Neural cell (in vitro differentiated cells): Measurements from ENCODE around the gene TNFAIP8.

Experiments
- CTCF ChIP-seq: fragments of 450-650 bp; IDR thresholded peaks from 2 replicates; pipeline ENCODE4 v1.5.1; 2014; ENCODE audit warnings: antibody characterized with exemption, mild to moderate bottlenecking, moderate library complexity; ENCODE audit not compliant: poor library complexity, severe bottlenecking
- EP300 ChIP-seq: fragments of 450-650 bp; conservative IDR thresholded peaks from 2 replicates; pipeline ENCODE4 v1.6.1; 2014; ENCODE audit warnings: antibody characterized with exemption, mild to moderate bottlenecking, moderate library complexity; ENCODE audit not compliant: poor library complexity, severe bottlenecking
- EZH2 ChIP-seq: fragments of 200-600, 300-800 bp; shearing (Covaris generic), sonication (generic); IDR thresholded peaks from 2 replicates; pipeline ENCODE4 v1.6.1; 2014; ENCODE audit warnings: antibody characterized with exemption, low read length, borderline replicate concordance, mild to moderate bottlenecking; ENCODE audit not compliant: insufficient read depth, poor library complexity, severe bottlenecking
- MXI1 ChIP-seq: fragments of 450-650 bp; conservative IDR thresholded peaks from 2 replicates; pipeline ENCODE4 v1.6.1; 2014; ENCODE audit warnings: antibody characterized with exemption, mild to moderate bottlenecking; ENCODE audit not compliant: poor library complexity, severe bottlenecking
- POLR2AphosphoS5 ChIP-seq: IDR thresholded peaks from 2 replicates; pipeline ENCODE4 v1.6.1; 2012
- RAD21 ChIP-seq: fragments of 450-650 bp; conservative IDR thresholded peaks from 2 replicates; pipeline ENCODE4 v1.6.1; 2014; ENCODE audit warnings: antibody characterized with exemption, mild to moderate bottlenecking, moderate library complexity
- REST ChIP-seq: IDR thresholded peaks from 2 replicates; pipeline ENCODE4 v1.6.1; 2012; ENCODE audit warnings: borderline replicate concordance
- SMC3 ChIP-seq: fragments of 450-650 bp; conservative IDR thresholded peaks from 2 replicates; pipeline ENCODE4 v1.6.1; 2014; ENCODE audit warnings: antibody characterized with exemption, mild to moderate bottlenecking, moderate library complexity; ENCODE audit not compliant: poor library complexity
- TAF1 ChIP-seq: IDR thresholded peaks from 2 replicates; pipeline ENCODE4 v1.6.1; 2012; ENCODE audit warnings: low read depth

DNA sequence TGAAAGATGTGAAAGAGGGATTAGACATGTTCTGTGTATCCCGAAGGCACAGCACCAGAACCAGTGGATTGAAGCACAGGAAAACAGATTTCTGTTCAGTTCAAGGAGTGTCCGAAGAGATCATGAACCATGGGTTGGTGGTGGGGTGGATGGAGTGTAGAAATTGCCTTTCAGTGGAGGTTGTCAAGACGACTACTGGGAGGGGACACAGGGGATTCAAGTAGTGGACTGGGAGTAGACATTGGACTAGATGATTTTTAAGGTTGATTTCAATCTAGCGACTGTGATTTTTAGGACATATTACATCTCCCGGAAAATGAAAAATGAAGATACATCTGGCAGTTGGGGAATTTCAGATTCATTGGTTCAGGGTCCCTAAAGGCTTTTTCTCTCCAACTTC lies 35.9 kb upstream of the TNFAIP8 start:
- TF ChIP-seq TAF1 (no peak), RAD21 (no peak), POLR2AphosphoS5 (no peak), EZH2 (no peak), CTCF (no peak), EP300 (no peak), MXI1 (no peak), REST (no peak), SMC3 (no peak)
